Stimulated activated CD8-positive, alpha-beta memory T cell treated with anti-CD3 and anti-CD28 coated beads, Interleukin-12 subunit alpha, Interleukin-12 subunit beta, amount 100 ng/mL, for 4 hours (primary cell): ENCODE results near the gene ANK3.

Source experiments
- DNase-seq: peaks from one replicate; pipeline ENCODE4 v3.0.0-alpha.2; 2020; ENCODE audit warnings: low read depth

ANK3 gene

GRCh38 chr10:60028081-60028480 is 361.6 kb downstream of the ANK3 start:
- no peak for DNase-seq

GRCh38 chr10:60025279-60025678 is 364.4 kb downstream of the ANK3 start:
- DNase-seq = no peak

- DNase-seq = no peak
These were observed 365.2 kb downstream of the ANK3 start for GRCh38 chr10:60024506-60024905.

GRCh38 chr10:60023155-60023877 is 366.4 kb downstream of the ANK3 start:
- DNase-seq = no peak

- DNase-seq = no peak
These were observed 368.3 kb downstream of the ANK3 start for GRCh38 chr10:60021361-60021760.

GRCh38 chr10:60016794-60017193 is 372.9 kb downstream of the ANK3 start:
- DNase-seq = no peak

- no peak for DNase-seq
These were observed 379.8 kb downstream of the ANK3 start for GRCh38 chr10:60009710-60010383.

- DNase-seq = no peak
These were observed 380.4 kb downstream of the ANK3 start for GRCh38 chr10:60009276-60009675.

- DNase-seq = no peak
These were observed 380.9 kb downstream of the ANK3 start for GRCh38 chr10:60008816-60009215.

- no peak for DNase-seq
These were observed 383.6 kb downstream of the ANK3 start for GRCh38 chr10:60006062-60006461.

- DNase-seq = no peak
These were observed 385.8 kb downstream of the ANK3 start for GRCh38 chr10:60003651-60004523.

GRCh38 chr10:60000747-60001146 is 388.9 kb downstream of the ANK3 start:
- DNase-seq = no peak

- DNase-seq = no peak
These were observed 391.7 kb downstream of the ANK3 start for GRCh38 chr10:59997827-59998525.

GRCh38 chr10:59995862-59996261 is 393.8 kb downstream of the ANK3 start:
- no peak for DNase-seq

- no peak for DNase-seq
These were observed 395.7 kb downstream of the ANK3 start for GRCh38 chr10:59993931-59994330.

- no peak for DNase-seq
These were observed 398.0 kb downstream of the ANK3 start for GRCh38 chr10:59991661-59992060.

GRCh38 chr10:59991117-59991516 is 398.6 kb downstream of the ANK3 start:
- DNase-seq = no peak

- DNase-seq = no peak
These were observed 404.0 kb downstream of the ANK3 start for GRCh38 chr10:59985639-59986038.

- DNase-seq = no peak
These were observed 405.3 kb downstream of the ANK3 start for GRCh38 chr10:59984415-59984814.

- DNase-seq = no peak
These were observed 409.3 kb downstream of the ANK3 start for GRCh38 chr10:59980356-59980755.

- DNase-seq = no peak
These were observed 412.2 kb downstream of the ANK3 start for GRCh38 chr10:59977486-59977885.

GRCh38 chr10:59976909-59977308 is 412.8 kb downstream of the ANK3 start:
- no peak for DNase-seq
